Stimulated activated CD8-positive, alpha-beta memory T cell treated with anti-CD3 and anti-CD28 coated beads, Interleukin-7, amount 100 ng/mL, for 4 hours (primary cell): Measurements from ENCODE around the gene ADAMTS16.

Experiments used
- DNase-seq, 2 donors: peaks; one replicate each; pipeline ENCODE4 v3.0.0-alpha.2; 2020; ENCODE audit warnings: low read depth in 2 of 2

Gene ADAMTS16

GRCh38 chr5:5344051-5344571 is 204.0 kb downstream of the ADAMTS16 start:
- DNase-seq, result no peak

GRCh38 chr5:5344606-5345005 is 204.5 kb downstream of the ADAMTS16 start:
- DNase-seq, result no peak

DNA sequence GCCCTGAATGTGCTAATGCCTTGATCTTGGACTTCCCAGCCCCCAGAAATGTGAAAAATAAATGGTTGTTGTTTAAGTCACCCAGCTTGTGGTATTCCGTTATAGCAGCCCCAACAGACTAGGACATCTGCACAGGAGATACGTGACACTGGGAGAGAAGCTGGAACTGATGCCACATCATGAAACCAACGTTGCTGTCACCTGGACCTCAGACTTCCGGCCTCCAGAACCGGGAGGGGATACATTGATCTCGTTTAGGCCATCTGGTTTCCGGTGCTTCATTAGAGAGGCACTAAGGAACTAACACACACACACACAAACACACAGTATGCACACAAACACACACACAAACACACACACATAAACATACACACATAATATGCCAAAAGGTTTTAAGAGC is 207.3 kb downstream of the ADAMTS16 start:
- DNase-seq, result no peak

GRCh38 chr5:5348135-5348534 is 208.0 kb downstream of the ADAMTS16 start:
- no peak for DNase-seq

DNA sequence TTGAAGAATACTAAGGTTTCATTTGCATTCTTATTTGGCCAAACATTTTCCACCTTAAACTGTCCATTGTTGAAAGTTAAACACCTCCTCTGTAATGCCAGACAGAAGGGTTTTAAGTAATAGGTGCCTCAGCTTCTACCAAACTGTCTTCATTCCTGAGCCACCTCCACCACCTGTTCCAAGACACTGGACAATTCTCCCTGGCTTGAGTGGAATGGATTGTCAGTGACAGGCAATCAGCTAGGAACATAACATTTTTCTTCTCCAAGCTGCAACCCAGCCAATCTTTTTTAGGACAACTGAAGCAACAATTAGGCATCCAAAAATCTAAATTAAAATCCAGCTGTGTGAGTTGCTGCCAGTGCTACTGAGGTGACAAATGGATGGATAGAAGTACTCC is 208.4 kb downstream of the ADAMTS16 start:
- DNase-seq, result no peak

GRCh38 chr5:5350101-5350500 is 210.0 kb downstream of the ADAMTS16 start:
- no peak for DNase-seq

- DNase-seq, result no peak
Observed at GRCh38 chr5:5351288-5351979, 211.3 kb downstream of the ADAMTS16 start.

DNA sequence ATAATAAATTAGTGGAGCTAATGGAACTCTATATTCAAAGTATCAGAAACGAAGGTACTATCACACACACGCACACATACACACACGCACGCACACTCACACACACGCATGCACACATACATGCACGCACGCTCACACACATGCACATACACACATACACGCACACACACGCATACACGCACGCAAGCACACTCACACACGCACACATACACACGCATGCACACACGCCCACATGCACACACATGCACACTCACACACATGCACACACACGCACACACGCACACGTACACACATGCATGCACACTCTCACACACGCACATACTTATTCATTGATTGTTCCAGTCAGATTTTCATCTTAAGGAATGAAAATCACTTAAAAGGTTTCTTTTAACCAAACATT is 212.5 kb downstream of the ADAMTS16 start:
- no peak for DNase-seq

DNA sequence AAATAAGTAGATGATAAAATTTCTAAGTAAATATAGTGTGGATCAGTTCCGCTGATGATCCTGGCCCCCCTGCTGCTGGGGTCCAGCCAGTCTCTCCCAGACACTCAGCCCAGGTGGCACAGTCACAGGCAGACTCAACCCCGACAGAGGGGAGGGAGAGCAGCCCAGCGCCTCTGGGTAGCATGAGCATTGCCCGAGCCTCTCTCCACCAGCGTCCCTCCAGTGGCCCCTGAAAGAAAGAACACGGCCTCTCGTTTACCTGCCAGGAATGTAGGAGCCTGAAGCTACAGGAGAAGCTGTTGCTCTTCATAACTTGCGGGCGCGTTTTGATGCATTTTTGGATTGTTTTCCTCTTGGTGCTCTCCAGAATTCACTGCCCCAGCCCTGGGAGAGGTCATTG is 213.6 kb downstream of the ADAMTS16 start:
- DNase-seq, result no peak

DNA sequence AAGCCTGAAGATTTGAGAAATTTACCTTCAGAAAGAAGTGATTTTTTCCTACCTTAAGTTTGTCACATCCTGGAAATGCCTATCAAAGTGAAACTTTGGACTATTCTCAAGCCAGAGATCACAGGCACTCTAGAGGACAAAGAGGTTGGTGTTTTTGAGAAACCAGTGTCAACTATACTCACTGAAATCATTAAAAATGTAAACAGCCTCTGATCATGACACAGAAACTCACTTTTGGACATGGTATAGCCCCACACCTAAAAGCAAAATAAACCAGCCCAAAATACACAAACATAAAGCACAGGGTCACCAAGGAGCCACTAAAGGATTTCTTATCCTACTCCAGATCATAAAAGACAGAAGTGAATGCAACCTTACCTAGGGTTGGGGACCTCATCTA is 216.6 kb downstream of the ADAMTS16 start:
- DNase-seq, result no peak

GRCh38 chr5:5359618-5360017 is 219.5 kb downstream of the ADAMTS16 start:
- DNase-seq, result no peak

- DNase-seq, result no peak
Observed at GRCh38 chr5:5360363-5360940, 220.3 kb downstream of the ADAMTS16 start.

- no peak for DNase-seq
Observed at GRCh38 chr5:5360941-5361520, 220.9 kb downstream of the ADAMTS16 start.

DNA sequence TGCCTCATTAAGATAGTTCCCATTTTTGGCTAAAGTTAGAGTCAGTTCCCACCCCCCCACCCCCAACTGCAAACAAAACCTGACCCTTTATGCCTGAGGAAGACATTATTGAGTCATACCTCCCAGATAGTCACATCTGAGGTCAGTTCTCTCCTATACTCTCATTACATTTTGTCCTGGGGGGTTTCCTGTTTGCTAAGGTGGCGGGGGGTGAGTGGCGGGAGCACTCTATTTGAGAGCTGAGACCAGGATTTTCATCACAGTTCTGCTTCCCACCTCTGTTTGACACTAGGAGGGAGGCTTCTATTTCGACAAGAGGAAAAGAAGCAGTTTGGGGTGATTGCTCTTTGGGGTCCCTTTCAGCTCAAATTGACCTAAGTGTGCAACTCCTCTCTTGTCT is 222.9 kb downstream of the ADAMTS16 start:
- no peak for DNase-seq

DNA sequence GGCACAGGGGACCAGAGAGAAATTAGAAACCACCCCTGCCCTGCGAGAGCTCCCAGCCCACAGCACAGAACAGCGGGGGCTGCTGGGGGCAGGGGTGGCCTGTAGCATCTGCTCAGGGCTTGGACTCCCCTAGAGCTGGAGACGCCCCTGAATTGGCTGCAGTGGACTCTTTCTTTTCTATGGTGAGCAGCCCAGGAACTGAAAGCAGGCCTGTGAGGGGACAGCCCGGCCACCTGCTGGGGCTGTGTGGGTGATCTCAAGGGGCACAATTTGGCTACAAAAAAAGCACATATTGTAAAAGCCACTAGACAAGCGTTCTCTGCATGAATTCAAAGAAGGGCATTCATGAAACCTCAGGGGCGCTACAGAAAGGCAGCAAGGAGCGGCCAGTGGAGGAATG is 224.8 kb downstream of the ADAMTS16 start:
- no peak for DNase-seq

DNA sequence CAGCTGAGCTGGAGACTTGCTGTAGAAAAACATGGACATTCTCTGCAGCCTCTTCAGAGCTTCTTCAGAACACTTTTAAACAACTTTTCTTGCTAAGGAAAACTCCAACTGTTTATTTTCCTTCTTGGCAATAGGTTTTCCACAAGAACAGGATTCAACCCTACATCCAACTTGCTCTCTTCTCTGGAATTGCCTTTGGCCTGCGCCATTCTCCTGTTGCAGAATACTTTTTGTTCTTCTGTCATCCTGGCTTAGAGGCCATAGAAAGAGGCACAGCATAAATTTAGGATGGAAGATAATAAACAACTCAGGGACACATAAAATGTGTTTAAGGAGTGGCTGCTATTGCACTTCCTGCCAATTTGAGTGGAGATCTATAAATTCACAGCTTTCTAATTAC is 227.6 kb downstream of the ADAMTS16 start:
- DNase-seq, result no peak

DNA sequence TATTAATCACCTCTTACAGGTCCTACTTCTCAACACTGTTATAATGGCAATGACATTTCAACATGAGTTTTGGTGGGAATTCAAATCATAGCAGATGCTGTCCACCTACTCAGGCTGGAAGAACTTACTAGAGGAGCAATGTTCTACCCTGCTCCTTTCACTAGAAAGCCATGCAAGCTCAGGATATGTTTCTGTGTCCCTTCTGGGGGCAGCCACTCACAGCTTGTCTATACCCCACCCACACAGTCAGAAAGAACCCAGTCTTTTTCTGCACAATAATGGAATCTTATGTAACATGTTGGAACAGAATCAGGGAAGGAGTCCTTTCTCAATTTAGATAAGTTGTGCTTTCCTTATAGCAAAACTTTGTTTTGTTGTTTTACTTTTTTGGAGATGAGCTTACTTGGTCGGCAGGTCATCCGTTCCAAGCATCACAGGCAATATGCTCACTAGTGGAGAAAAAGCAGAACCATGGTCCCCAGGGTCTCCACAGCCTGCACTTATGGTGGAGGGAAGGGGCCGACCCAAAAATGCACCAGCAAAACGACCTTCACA is 229.0 kb downstream of the ADAMTS16 start:
- DNase-seq, result no peak
